ENCODE measurements around the gene CLTA.
"Not testable (repeated sequence)": the region's sequence is repeated elsewhere in the genome, so short reads cannot be mapped to it uniquely, and the experiment has no call there.

The CLTA gene

DNA sequence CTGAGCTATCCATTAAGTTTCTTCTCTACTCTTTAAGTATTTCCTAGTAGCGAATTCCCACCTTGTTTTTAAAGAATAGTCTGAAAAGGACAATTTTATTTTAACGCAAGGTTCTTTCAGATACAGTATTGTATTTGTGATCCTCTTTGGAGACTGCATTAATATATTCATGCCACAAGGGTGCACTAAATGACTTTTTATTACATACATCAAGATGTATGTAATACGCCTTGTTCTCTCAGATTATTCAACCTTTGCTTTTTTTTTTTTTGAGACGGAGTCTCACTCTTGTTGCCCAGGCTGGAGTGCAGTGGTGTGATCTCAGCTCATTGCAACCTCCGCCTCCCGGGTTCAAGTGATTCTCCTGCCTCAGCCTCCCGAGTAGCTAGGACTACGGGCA lies 57.3 kb downstream of the CLTA start:
- DNase-seq = not testable (repeated sequence)

DNA sequence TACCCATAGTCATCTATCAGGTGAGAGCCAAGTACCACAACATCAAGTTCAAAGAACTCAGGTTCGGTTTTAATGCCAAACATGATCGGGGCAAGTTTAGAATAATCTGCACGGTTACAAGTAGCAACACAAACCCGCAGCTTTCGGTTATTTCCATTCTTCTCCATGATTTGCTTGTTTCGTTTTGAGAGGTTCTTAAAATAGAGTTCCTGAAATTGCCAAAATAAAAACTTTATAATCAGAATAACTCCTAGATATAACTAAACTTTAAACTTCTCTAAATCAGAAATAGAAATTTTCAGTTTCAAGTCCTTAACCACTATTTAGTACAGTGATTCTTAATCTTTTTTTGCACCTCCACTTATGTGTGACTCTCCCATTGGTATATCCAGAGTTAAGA lies 58.5 kb downstream of the CLTA start:
- no peak for DNase-seq

DNA sequence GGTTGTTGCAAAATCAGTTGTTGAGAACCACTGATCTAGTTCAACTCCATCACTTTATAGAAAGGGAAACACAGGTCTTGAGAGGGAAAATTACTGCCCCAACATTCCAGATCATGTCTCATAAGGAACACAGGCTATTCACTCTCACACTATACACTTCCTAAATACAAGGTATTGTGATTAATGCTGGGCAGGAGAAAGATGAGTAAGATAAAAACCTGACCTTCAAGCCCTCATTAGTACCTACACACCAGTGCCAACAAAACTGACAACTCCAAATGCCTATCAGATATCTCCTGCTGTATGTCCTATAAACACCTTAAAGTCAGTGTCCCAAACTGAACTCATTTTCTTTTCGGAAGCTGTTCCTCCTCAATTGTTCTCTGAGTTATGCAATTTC lies 59.4 kb downstream of the CLTA start:
- no peak for DNase-seq

DNA sequence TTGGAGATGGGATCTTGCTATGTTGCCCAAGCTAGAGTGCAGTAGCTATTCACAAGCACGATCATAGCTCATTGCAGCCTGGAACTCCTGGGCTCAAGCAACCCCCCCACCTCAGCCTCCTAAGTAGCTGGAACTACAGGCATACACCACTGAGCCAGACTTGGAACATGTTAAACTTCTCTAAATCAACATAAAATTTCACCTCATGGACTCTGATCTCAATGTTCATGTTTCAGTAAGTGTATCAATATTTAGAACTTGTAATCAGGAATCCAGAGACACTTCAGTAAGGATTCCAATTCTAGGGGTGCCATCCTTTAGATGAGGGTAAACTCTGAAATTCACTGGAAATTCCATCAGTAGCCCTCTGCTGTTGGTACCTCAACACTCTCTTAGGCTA lies 60.7 kb downstream of the CLTA start:
- no peak for DNase-seq

DNA sequence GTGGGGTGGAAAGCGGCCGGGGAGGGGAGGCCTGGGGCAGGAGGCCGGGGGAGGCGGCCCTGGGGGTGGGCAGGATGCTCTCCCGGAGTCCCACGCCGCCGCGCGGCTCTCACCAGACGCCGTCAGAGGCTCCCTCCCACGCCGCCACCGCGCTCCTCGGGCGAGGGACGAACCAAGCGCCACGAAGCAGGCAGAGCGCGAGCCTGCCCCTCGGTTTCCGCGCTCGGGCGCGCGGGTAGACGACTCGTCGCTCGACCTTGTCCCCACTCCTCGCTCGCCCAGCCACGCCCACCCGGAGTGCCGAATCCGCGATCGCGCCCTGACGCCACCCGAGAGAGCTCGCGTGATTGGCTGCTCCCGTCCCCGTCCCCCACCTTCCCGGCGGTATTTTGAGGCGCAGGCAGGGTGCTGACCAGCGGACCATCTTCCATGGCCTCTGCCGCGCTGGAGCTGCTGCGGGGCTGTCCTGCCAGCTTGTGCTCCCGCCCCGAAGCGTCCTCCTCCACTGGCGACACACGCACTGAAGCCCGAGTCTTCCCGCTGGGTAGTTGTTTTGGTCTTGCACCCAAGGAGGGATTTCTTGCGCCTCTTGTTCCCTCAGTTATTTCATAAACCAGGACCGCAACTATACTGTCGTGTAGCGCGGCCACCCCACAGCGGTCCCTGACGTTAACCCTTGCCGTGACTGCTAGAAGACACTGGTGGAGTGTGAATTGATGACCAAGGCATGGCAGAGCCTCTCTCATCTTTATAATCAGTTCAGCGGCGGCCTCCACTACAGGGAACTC lies 67.7 kb downstream of the CLTA start, which contains the start of gene GNE:
Gene GNE, minus strand, starts transcription at position 241 of the 788 bp plus-strand sequence. CDS start 9,093 bp downstream, outside the sequence.
- peak; percentile 94 for DNase-seq

DNA sequence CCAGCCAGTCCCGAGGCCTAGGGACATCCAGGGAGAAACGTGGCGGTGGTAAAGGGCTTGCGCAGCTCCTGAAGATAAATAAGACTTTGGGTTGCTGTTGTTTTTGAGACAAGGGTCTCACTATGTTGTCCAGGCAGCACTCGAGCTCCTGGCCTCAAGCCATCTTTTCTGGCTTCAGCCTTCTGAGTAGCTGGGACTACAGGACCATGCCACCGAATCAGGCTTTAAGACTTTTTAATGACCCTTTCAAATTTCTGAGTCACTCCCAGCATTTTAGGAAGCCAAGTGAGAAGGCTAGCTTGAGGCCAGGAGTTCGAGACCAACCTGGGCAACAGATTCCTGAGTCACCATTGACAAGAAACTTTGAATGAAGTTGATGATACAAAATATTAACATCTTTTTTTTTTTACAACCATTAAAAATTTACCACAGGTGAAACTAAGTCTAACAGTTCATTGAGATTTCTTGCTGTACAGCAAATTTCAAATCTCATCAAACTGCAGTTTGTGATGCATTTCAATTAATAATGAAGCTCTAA lies 68.3 kb downstream of the CLTA start:
- DNase-seq = no peak
